GM23338 (cell line): Measurements from ENCODE around the gene KCNH8. TPM values are rescaled to one million over a fixed set of nuclear protein-coding genes. Genes with fewer than 3 reads are reported as not detected.

Source experiments
- ATAC-seq: fragments of 200-7000 bp; cut with Tn5 transposase; 3 replicates; pipeline ENCODE4 v1.9.1; 2020
- DNase-seq: peaks from one replicate; pipeline ENCODE4 v3.0.0-alpha.2; 2015; ENCODE audit warnings: low spot score
- H2AFZ ChIP-seq: fragments of 200-600 bp; sonication (generic); 2 replicates; pipeline ENCODE4 v1.8.0; 2016; ENCODE audit warnings: antibody characterized with exemption, mild to moderate bottlenecking, moderate library complexity
- H3F3A ChIP-seq: fragments of 200-600 bp; sonication (generic); replicated peaks from 2 replicates; pipeline ENCODE4 v1.8.0; 2017; ENCODE audit warnings: antibody characterized with exemption, mixed run types, low read depth
- H3K27ac ChIP-seq: fragments of 200-600 bp; sonication (generic); 2 replicates; pipeline ENCODE4 v1.6.1; 2016; ENCODE audit warnings: low read depth
- H3K27me3 ChIP-seq: fragments of 200-600 bp; sonication (generic); 2 replicates; pipeline ENCODE4 v1.8.0; 2016; ENCODE audit warnings: mild to moderate bottlenecking, mixed run types, moderate library complexity; ENCODE audit not compliant: insufficient read depth
- H3K36me3 ChIP-seq: fragments of 200-600 bp; sonication (generic); 2 replicates; pipeline ENCODE4 v1.8.0; 2016; ENCODE audit warnings: mild to moderate bottlenecking; ENCODE audit not compliant: insufficient read depth
- H3K4me1 ChIP-seq: fragments of 200-600 bp; sonication (generic); 2 replicates; pipeline ENCODE4 v1.8.0; 2016; ENCODE audit warnings: mild to moderate bottlenecking, moderate library complexity; ENCODE audit not compliant: insufficient read depth
- H3K4me2 ChIP-seq: fragments of 200-600 bp; sonication (generic); 2 replicates; pipeline ENCODE4 v1.7.1; 2017; ENCODE audit warnings: mixed run types
- H3K4me3 ChIP-seq: fragments of 200-600 bp; sonication (generic); 2 replicates; pipeline ENCODE4 v1.6.1; 2016; ENCODE audit warnings: mixed run types
- H3K79me2 ChIP-seq: fragments of 200-600 bp; sonication (generic); replicated peaks from 2 replicates; pipeline ENCODE4 v1.8.0; 2017; ENCODE audit warnings: mild to moderate bottlenecking; ENCODE audit not compliant: insufficient read depth
- H3K9me2 ChIP-seq: fragments of 200-600 bp; sonication (generic); 2 replicates; pipeline ENCODE4 v1.8.0; 2017; ENCODE audit not compliant: insufficient read depth
- H4K20me1 ChIP-seq: fragments of 200-600 bp; sonication (generic); replicated peaks from 2 replicates; pipeline ENCODE4 v1.8.0; 2017; ENCODE audit warnings: mild to moderate bottlenecking; ENCODE audit not compliant: insufficient read depth
- H3K27ac Mint-ChIP-seq: 2 replicates; pipeline ENCODE4 v1.8.0; 2020; ENCODE audit warnings: inconsistent platforms, mild to moderate bottlenecking, moderate library complexity, mixed read lengths
- H3K27me3 Mint-ChIP-seq: 3 replicates; pipeline ENCODE4 v1.8.0; 2022; ENCODE audit warnings: low read depth, mild to moderate bottlenecking, moderate library complexity, mixed read lengths, inconsistent platforms; ENCODE audit not compliant: insufficient read depth, poor library complexity
- H3K36me3 Mint-ChIP-seq: 3 replicates; pipeline ENCODE4 v1.8.0; 2021; ENCODE audit warnings: low read depth, mild to moderate bottlenecking, inconsistent platforms, moderate library complexity, mixed read lengths
- H3K4me1 Mint-ChIP-seq: 3 replicates; pipeline ENCODE4 v1.8.0; 2020; ENCODE audit warnings: mild to moderate bottlenecking, inconsistent platforms, mixed read lengths
- H3K4me3 Mint-ChIP-seq: 3 replicates; pipeline ENCODE4 v1.8.0; 2021; ENCODE audit warnings: moderate library complexity, mild to moderate bottlenecking, inconsistent platforms, mixed read lengths
- H3K9me3 Mint-ChIP-seq: 3 replicates; pipeline ENCODE4 v1.8.0; 2020; ENCODE audit warnings: moderate library complexity, mild to moderate bottlenecking, inconsistent platforms, mixed read lengths
- CREB1 ChIP-seq: fragments of 250-450 bp; sonication (Bioruptor Pico); IDR thresholded peaks from 2 replicates; pipeline ENCODE4 v1.5.0; 2020; ENCODE audit warnings: low read depth, mild to moderate bottlenecking, moderate library complexity
- ETS1 ChIP-seq: IDR thresholded peaks from 2 replicates; pipeline ENCODE4 v1.6.1; 2016; ENCODE audit warnings: antibody characterized with exemption
- EZH2 ChIP-seq: fragments of 200-600 bp; sonication (generic); IDR thresholded peaks from one replicate; pipeline ENCODE4 v1.8.0; 2017; ENCODE audit warnings: antibody characterized with exemption, mild to moderate bottlenecking, low read depth; ENCODE audit not compliant: unreplicated experiment
- EZH2phosphoT487 ChIP-seq: fragments of 200-600 bp; sonication (generic); IDR thresholded peaks from one replicate; pipeline ENCODE4 v1.8.1; 2018; ENCODE audit warnings: antibody characterized with exemption; ENCODE audit not compliant: unreplicated experiment
- JUNB ChIP-seq: IDR thresholded peaks from one replicate; pipeline ENCODE4 v1.6.1; 2016; ENCODE audit warnings: antibody characterized with exemption; ENCODE audit not compliant: unreplicated experiment
- NANOG ChIP-seq: IDR thresholded peaks from 2 replicates; pipeline ENCODE4 v1.6.1; 2016; ENCODE audit warnings: antibody characterized with exemption, borderline replicate concordance
- POLR2AphosphoS5 ChIP-seq: IDR thresholded peaks from 2 replicates; pipeline ENCODE4 v1.6.1; 2016; ENCODE audit warnings: antibody characterized with exemption, low read depth
- REST ChIP-seq: IDR thresholded peaks from one replicate; pipeline ENCODE4 v1.6.1; 2018; ENCODE audit warnings: antibody characterized with exemption; ENCODE audit not compliant: unreplicated experiment
- STAT1 ChIP-seq: IDR thresholded peaks from one replicate; pipeline ENCODE4 v1.6.1; 2016; ENCODE audit warnings: antibody characterized with exemption; ENCODE audit not compliant: unreplicated experiment
- ZNF114 ChIP-seq: fragments of 250-450 bp; sonication (Bioruptor Pico); IDR thresholded peaks from 2 replicates; pipeline ENCODE4 v1.5.0; 2020; ENCODE audit warnings: mild to moderate bottlenecking, moderate library complexity
- ZNF331 ChIP-seq: fragments of 250-450 bp; sonication (Bioruptor Pico); IDR thresholded peaks from 2 replicates; pipeline ENCODE4 v1.5.0; 2020; ENCODE audit warnings: low read depth, mild to moderate bottlenecking, moderate library complexity
- ZNF462 ChIP-seq: fragments of 250-450 bp; sonication (Bioruptor Pico); IDR thresholded peaks from 2 replicates; pipeline ENCODE4 v1.5.0; 2020; ENCODE audit warnings: mild to moderate bottlenecking, moderate library complexity
- polyA plus RNA-seq: library from polyadenylated mRNA; unstranded; fragments of >200 nt; fragmentation: Nextera tagmentation; extraction: Ambion mirVana; gene quantifications from 2 replicates; pipeline ENCODE4 v1.2.1, GENCODE V29; 2016
- total RNA-seq: library from RNA; depleted of rRNA; stranded (reverse); fragments of >200 nt; shearing (Covaris generic); gene quantifications from 2 replicates; pipeline ENCODE4 v1.2.3, GENCODE V29; 2014
- TF ChIP-seq, protein P1 (sequence below), 2 experiments: fragments of 200-600 bp in 1 of 2; sonication (generic) in 1 of 2; conservative IDR thresholded peaks; 2 replicates each; pipeline versions ENCODE4 v1.5.1 to v1.6.1; 2016 to 2017; ENCODE audit warnings: antibody characterized with exemption in 2 of 2, low read depth in 2 of 2, mild to moderate bottlenecking in 2 of 2, moderate library complexity in 1 of 2

KCNH8 gene
- total and polyA plus RNA-seq, 2 experiments from 2014 or later = 1.3 to 3.4 TPM

GRCh38 chr3:19425825-19426224 lies 277.5 kb downstream of the KCNH8 start:
- no peak for ATAC-seq
- DNase-seq = no peak
- no peaks in the 10 kb centered on the region for H3K9me3 Mint-ChIP-seq
- no peak for TF ChIP-seq CREB1 (CRISPR knock-in tag)
- no peak for TF ChIP-seq ETS1
- TF ChIP-seq, protein P1, sequence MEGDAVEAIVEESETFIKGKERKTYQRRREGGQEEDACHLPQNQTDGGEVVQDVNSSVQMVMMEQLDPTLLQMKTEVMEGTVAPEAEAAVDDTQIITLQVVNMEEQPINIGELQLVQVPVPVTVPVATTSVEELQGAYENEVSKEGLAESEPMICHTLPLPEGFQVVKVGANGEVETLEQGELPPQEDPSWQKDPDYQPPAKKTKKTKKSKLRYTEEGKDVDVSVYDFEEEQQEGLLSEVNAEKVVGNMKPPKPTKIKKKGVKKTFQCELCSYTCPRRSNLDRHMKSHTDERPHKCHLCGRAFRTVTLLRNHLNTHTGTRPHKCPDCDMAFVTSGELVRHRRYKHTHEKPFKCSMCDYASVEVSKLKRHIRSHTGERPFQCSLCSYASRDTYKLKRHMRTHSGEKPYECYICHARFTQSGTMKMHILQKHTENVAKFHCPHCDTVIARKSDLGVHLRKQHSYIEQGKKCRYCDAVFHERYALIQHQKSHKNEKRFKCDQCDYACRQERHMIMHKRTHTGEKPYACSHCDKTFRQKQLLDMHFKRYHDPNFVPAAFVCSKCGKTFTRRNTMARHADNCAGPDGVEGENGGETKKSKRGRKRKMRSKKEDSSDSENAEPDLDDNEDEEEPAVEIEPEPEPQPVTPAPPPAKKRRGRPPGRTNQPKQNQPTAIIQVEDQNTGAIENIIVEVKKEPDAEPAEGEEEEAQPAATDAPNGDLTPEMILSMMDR (conservative IDR thresholded peaks at IDR 0.05; ENCODE audit: low read depth in 2 of 2) = no peak
- TF ChIP-seq POLR2AphosphoS5 = no peak
- TF ChIP-seq JUNB = no peak
- no peak for TF ChIP-seq NANOG
- TF ChIP-seq ZNF462 (CRISPR knock-in tag) = no peak
- TF ChIP-seq ZNF331 (CRISPR knock-in tag) = no peak
- TF ChIP-seq EZH2 = no peak
- no peak for TF ChIP-seq REST
- TF ChIP-seq EZH2phosphoT487 = no peak
- no peak for TF ChIP-seq STAT1
- TF ChIP-seq ZNF114 (CRISPR knock-in tag) = no peak
- H3K36me3 Mint-ChIP-seq = no peaks in the 10 kb centered on the region
- Histone ChIP-seq H3K4me3 (no peak overlapping the region), H3K27ac (no peak overlapping the region), H3K36me3 (no peaks in the 10 kb centered on the region), H2AFZ (no peak overlapping the region), H3K79me2 (no peaks in the 10 kb centered on the region), H3K27me3 (no peaks in the 10 kb centered on the region), H3F3A (no peaks in the 10 kb centered on the region), H3K4me1 (no peaks in the 10 kb centered on the region), H4K20me1 (no peaks in the 10 kb centered on the region), H3K4me2 (no peak overlapping the region), H3K9me2 (no peaks in the 10 kb centered on the region)
- 0 out of 2 replicates have a peak overlapping the region, but pooled peaks have one; percentile 63 for H3K27ac Mint-ChIP-seq
- no peak overlapping the region for H3K4me3 Mint-ChIP-seq
- H3K4me1 Mint-ChIP-seq = peaks cover 4% of the 10 kb centered on the region
- no peaks in the 10 kb centered on the region for H3K27me3 Mint-ChIP-seq
